Neural progenitor cell (in vitro differentiated cells): ENCODE data around the gene TEX14. TPM values are rescaled to one million over a fixed set of nuclear protein-coding genes. Genes with fewer than 3 reads are reported as not detected.

Experiments
- DNase-seq: peaks from one replicate; pipeline ENCODE4 v3.0.0-alpha.2; 2016; ENCODE audit warnings: low spot score
- H2AFZ ChIP-seq: fragments of 200-600 bp; sonication (generic); replicated peaks from 2 replicates; pipeline ENCODE4 v1.6.1; 2016; ENCODE audit warnings: antibody characterized with exemption
- H3F3A ChIP-seq: fragments of 200-600 bp; sonication (generic); 2 replicates; pipeline ENCODE4 v1.6.1; 2016; ENCODE audit warnings: antibody characterized with exemption, low read depth
- H3K27ac ChIP-seq: fragments of 200-600 bp; sonication (generic); 2 replicates; pipeline ENCODE4 v1.5.1; 2016; ENCODE audit warnings: mild to moderate bottlenecking
- H3K27me3 ChIP-seq: fragments of 200-600 bp; sonication (generic); 2 replicates; pipeline ENCODE4 v1.6.1; 2016; ENCODE audit warnings: mild to moderate bottlenecking, moderate library complexity
- H3K36me3 ChIP-seq: fragments of 200-600 bp; sonication (generic); 2 replicates; pipeline ENCODE4 v1.5.1; 2016
- H3K4me1 ChIP-seq: fragments of 200-600 bp; sonication (generic); 2 replicates; pipeline ENCODE4 v1.6.1; 2016; ENCODE audit warnings: mixed run types
- H3K4me2 ChIP-seq: fragments of 200-600 bp; sonication (generic); 2 replicates; pipeline ENCODE4 v1.6.1; 2016
- H3K4me3 ChIP-seq: fragments of 200-600 bp; sonication (generic); 2 replicates; pipeline ENCODE4 v1.5.1; 2016
- H3K79me2 ChIP-seq: fragments of 200-600 bp; sonication (generic); 2 replicates; pipeline ENCODE4 v1.6.1; 2016; ENCODE audit warnings: low read depth
- H3K9ac ChIP-seq: fragments of 200-600 bp; sonication (generic); 2 replicates; pipeline ENCODE4 v1.6.1; 2016
- H3K9me3 ChIP-seq: fragments of 200-600 bp; sonication (generic); 2 replicates; pipeline ENCODE4 v1.5.1; 2016; ENCODE audit warnings: low read depth
- H4K20me1 ChIP-seq: fragments of 200-600 bp; sonication (generic); 2 replicates; pipeline ENCODE4 v1.6.1; 2016; ENCODE audit warnings: low read depth
- H3K27ac Mint-ChIP-seq: 3 replicates; pipeline ENCODE4 v1.8.0; 2021; ENCODE audit warnings: mixed read lengths
- H3K27me3 Mint-ChIP-seq: 2 replicates; pipeline ENCODE4 v1.8.0; 2022; ENCODE audit warnings: low read depth, mild to moderate bottlenecking, inconsistent platforms, moderate library complexity, mixed read lengths; ENCODE audit not compliant: insufficient read depth
- H3K36me3 Mint-ChIP-seq: 3 replicates; pipeline ENCODE4 v1.8.0; 2021; ENCODE audit warnings: mixed read lengths
- H3K4me1 Mint-ChIP-seq: 3 replicates; pipeline ENCODE4 v1.8.0; 2021; ENCODE audit warnings: mixed read lengths
- H3K4me3 Mint-ChIP-seq: 3 replicates; pipeline ENCODE4 v1.8.0; 2021; ENCODE audit warnings: mild to moderate bottlenecking, moderate library complexity, mixed read lengths
- H3K9me3 Mint-ChIP-seq: 3 replicates; pipeline ENCODE4 v1.8.0; 2020; ENCODE audit warnings: mixed read lengths
- CTCF ChIP-seq: fragments of 200-600 bp; sonication (generic); IDR thresholded peaks from 2 replicates; pipeline ENCODE4 v1.5.1; 2017; ENCODE audit warnings: antibody characterized with exemption, mild to moderate bottlenecking
- EZH2 ChIP-seq: fragments of 200-600 bp; sonication (generic); IDR thresholded peaks from 2 replicates; pipeline ENCODE4 v1.6.1; 2017; ENCODE audit warnings: antibody characterized with exemption, mild to moderate bottlenecking, moderate library complexity
- EZH2phosphoT487 ChIP-seq: fragments of 200-600 bp; sonication (generic); IDR thresholded peaks from 2 replicates; pipeline ENCODE4 v1.6.1; 2017; ENCODE audit warnings: antibody characterized with exemption
- total RNA-seq: library from RNA; depleted of rRNA; stranded (reverse); fragments of >200 nt; gene quantifications from 2 replicates; pipeline ENCODE4 v1.2.3, GENCODE V29; 2015; ENCODE audit warnings: low replicate concordance

The TEX14 gene
- total RNA-seq, 1 donor from 2014 or later: 0.09 TPM

DNA sequence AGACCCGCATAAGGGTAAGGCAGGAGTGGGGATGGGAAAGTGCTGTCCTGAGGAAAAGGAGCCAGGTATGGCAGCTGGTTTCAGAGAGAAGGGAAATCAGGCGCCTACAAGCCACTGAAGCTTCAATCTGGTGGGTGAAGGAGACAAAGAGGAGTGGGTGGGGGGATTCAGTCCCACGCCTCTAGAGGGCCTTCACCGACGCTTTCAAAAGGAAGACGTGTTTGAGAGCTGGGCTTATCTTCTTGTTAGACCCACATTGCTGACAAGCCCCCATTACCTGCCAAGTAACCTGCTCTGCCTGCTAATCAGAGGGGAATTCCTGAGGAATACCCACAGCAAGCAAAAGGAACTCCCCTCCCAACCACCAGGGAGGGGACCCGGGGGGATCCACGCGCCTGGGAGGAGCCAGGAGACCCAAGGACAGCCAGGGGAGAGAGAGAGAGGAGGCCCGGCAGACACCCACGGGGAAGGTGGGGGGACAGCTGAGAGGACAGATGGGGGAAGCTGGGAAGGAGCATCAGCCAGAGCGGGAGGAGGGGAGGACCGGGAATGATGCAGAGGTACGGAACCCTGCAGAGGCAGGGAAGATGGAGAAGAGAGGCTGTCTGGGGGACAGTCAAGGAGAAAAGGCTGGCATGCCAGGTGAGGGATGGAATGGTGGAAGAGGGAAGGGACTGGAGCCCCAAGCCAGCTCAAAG, 178.4 kb downstream of the TEX14 start:
- DNase-seq: peak; percentile 27
- H3K4me3 Mint-ChIP-seq: peak overlapping the region; percentile 95
- Histone ChIP-seq H2AFZ (no peak overlapping the region), H4K20me1 (peaks cover 18% of the 10 kb centered on the region), H3K4me2 (peak overlapping the region; percentile 95), H3K9me3 (no peaks in the 10 kb centered on the region), H3K27ac (no peak overlapping the region), H3F3A (peaks cover 28% of the 10 kb centered on the region), H3K9ac (peak overlapping the region; percentile 59), H3K27me3 (no peaks in the 10 kb centered on the region), H3K79me2 (peaks cover 35% of the 10 kb centered on the region), H3K4me3 (peak overlapping the region; percentile 96), H3K4me1 (peaks cover 17% of the 10 kb centered on the region), H3K36me3 (peaks cover 10% of the 10 kb centered on the region)
- H3K27me3 Mint-ChIP-seq: peaks cover 9% of the 10 kb centered on the region
- no peak overlapping the region for H3K27ac Mint-ChIP-seq
- TF ChIP-seq CTCF (peak; percentile 17), EZH2 (no peak)
- peaks cover 30% of the 10 kb centered on the region for H3K4me1 Mint-ChIP-seq
- H3K9me3 Mint-ChIP-seq: no peaks in the 10 kb centered on the region
- H3K36me3 Mint-ChIP-seq: peaks cover 28% of the 10 kb centered on the region

DNA sequence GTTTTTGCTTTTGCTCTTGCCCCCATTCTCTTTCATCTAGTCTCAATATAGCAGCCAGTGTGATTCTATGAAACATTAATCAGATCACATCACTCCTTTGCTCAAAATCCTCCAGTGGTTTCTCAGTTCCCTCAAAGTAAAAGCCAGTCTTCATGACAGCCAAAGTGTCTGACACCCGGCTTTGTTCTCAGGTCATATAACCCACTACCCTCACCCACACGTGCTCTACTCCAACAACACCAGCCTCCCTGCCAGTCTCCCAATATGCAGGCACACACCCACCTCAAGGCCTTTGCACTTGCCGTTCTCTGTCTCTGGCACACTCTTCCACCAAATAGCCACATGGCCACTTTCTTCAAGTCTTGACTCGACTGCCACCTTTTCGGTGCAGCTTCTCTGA, 181.8 kb downstream of the TEX14 start:
- no peak overlapping the region for H3K4me3 Mint-ChIP-seq
- no peak overlapping the region for H3K27ac Mint-ChIP-seq
- Histone ChIP-seq H3K9me3 (no peaks in the 10 kb centered on the region), H2AFZ (no peak overlapping the region), H3K36me3 (peaks cover 10% of the 10 kb centered on the region), H3K4me2 (no peak overlapping the region), H3K9ac (no peak overlapping the region), H3K79me2 (peaks cover 22% of the 10 kb centered on the region), H3K27me3 (no peaks in the 10 kb centered on the region), H4K20me1 (peaks cover 18% of the 10 kb centered on the region), H3K27ac (no peak overlapping the region), H3F3A (peaks cover 8% of the 10 kb centered on the region), H3K4me1 (peaks cover 13% of the 10 kb centered on the region), H3K4me3 (no peak overlapping the region)
- peaks cover 6% of the 10 kb centered on the region for H3K27me3 Mint-ChIP-seq
- no peaks in the 10 kb centered on the region for H3K9me3 Mint-ChIP-seq
- peaks cover 35% of the 10 kb centered on the region for H3K36me3 Mint-ChIP-seq
- H3K4me1 Mint-ChIP-seq: peaks cover 11% of the 10 kb centered on the region
- DNase-seq: no peak
- no peak for TF ChIP-seq EZH2
- no peak for TF ChIP-seq CTCF
- no peak for TF ChIP-seq EZH2phosphoT487

DNA sequence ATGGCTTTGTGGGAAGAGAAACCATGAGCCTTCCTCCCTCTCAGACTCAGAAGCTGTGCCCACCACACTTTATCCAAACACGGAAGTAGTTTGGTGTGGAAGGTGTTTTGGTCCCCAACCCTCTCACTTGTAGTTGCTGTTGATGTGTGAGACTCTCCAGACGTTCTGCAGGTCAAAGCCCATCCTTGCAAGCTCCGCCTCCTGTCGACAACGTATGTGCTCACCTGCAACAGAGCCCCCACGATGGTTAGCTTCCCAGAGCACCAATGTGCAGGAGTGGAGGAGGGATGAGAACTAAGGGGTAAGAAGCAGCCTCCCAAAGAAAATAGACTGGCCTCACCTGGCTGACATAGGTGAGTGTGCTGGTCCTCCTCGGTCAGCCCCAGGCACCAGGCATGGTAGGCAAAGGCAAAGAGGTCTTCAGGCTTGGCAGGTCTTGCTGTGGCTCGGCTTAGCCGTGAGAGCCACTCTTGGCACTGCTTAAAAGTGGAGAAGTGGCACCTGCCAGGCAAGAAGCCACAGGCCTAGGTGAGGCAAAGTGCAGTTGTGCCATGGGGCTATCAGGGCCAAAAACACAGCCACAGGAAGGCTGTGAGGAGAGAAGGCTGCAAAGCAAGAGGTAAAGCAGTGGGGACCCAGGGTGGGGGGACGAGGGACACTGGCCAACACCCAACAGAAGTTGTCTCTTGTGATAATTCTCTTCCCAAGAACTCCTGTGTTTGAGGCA, 183.3 kb downstream of the TEX14 start:
- no peaks in the 10 kb centered on the region for H3K9me3 Mint-ChIP-seq
- H3K4me1 ChIP-seq: peaks cover 7% of the 10 kb centered on the region
- H3K9ac ChIP-seq: no peak overlapping the region
- H3K27ac ChIP-seq: no peak overlapping the region
- H3K4me3 ChIP-seq: no peak overlapping the region
- peaks cover 14% of the 10 kb centered on the region for H4K20me1 ChIP-seq
- no peaks in the 10 kb centered on the region for H3F3A ChIP-seq
- peaks cover 8% of the 10 kb centered on the region for H3K4me1 Mint-ChIP-seq
- H3K4me3 Mint-ChIP-seq: no peak overlapping the region
- no peak overlapping the region for H2AFZ ChIP-seq
- no peak for DNase-seq
- no peaks in the 10 kb centered on the region for H3K27me3 ChIP-seq
- peaks cover 6% of the 10 kb centered on the region for H3K27me3 Mint-ChIP-seq
- peaks cover 10% of the 10 kb centered on the region for H3K36me3 ChIP-seq
- H3K9me3 ChIP-seq: no peaks in the 10 kb centered on the region
- H3K79me2 ChIP-seq: peaks cover 15% of the 10 kb centered on the region
- no peak overlapping the region for H3K4me2 ChIP-seq
- no peak overlapping the region for H3K27ac Mint-ChIP-seq
- no peak for TF ChIP-seq EZH2phosphoT487
- TF ChIP-seq CTCF: no peak
- TF ChIP-seq EZH2: no peak
- H3K36me3 Mint-ChIP-seq: peaks cover 45% of the 10 kb centered on the region
